ENCODE measurements around the gene BCL2L12. TPM values are rescaled to one million over a fixed set of nuclear protein-coding genes. Genes with fewer than 3 reads are reported as not detected.
"Not testable (repeated sequence)": the region's sequence is repeated elsewhere in the genome, so short reads cannot be mapped to it uniquely, and the experiment has no call there.

BCL2L12 gene
- total RNA-seq, 1 experiment from 2014 or later: 145 TPM

GRCh38 chr19:49632576-49632975 lies 33.2 kb upstream of the BCL2L12 start:
- Histone ChIP-seq H3K79me2 (ENCODE audit: insufficient read depth, low read length) (no peaks in the 10 kb centered on the region), H4K20me1 (ENCODE audit: control insufficient read depth, insufficient read depth, insufficient read length) (peaks cover 2% of the 10 kb centered on the region), H2AK5ac (ENCODE audit: insufficient read length, low read length) (no peak overlapping the region), H3K9ac (ENCODE audit: extremely low read depth, insufficient read length, low read length) (no peak overlapping the region), H3T11ph (ENCODE audit: low read length) (no peak overlapping the region), H3K23ac (ENCODE audit: insufficient read length, low read depth, low read length) (no peak overlapping the region), H3K56ac (ENCODE audit: insufficient read length, low read depth, low read length) (no peak overlapping the region), H3K4ac (ENCODE audit: low read depth, low read length) (no peak overlapping the region), H4K91ac (ENCODE audit: insufficient read length, low read depth, low read length) (no peak overlapping the region), H2BK20ac (ENCODE audit: low read depth, low read length, poor library complexity, severe bottlenecking) (no peak overlapping the region), H3K14ac (ENCODE audit: insufficient read depth, low read length) (no peak overlapping the region), H2AFZ (ENCODE audit: low read length) (no peak overlapping the region), H3K27me3 (ENCODE audit: insufficient read depth, low read length) (no peaks in the 10 kb centered on the region), H2BK120ac (ENCODE audit: low read depth, low read length, poor library complexity, severe bottlenecking) (no peak overlapping the region), H4K5ac (ENCODE audit: insufficient read length, low read depth, low read length) (no peak overlapping the region), H3K23me2 (ENCODE audit: insufficient read length, low read depth, low read length, poor library complexity, severe bottlenecking) (no peaks in the 10 kb centered on the region), H2BK5ac (ENCODE audit: insufficient read length, low read length) (no peak overlapping the region), H4K8ac (replicated peaks; ENCODE audit: insufficient read length, low read depth, low read length) (no peak overlapping the region), H3K18ac (ENCODE audit: insufficient read length, low read depth, low read length) (no peak overlapping the region), H3K79me1 (ENCODE audit: insufficient read depth, low read depth, low read length, poor library complexity, severe bottlenecking) (no peaks in the 10 kb centered on the region), H3K4me2 (ENCODE audit: insufficient read depth, insufficient read length, low read length) (no peak overlapping the region), H3K27ac (ENCODE audit: insufficient read length, low read depth, low read length) (no peak overlapping the region), H3K4me1 (ENCODE audit: insufficient read depth, low read length) (no peaks in the 10 kb centered on the region), H3K9me3 (ENCODE audit: control insufficient read depth, low read depth, low read length) (no peaks in the 10 kb centered on the region), H2BK12ac (ENCODE audit: insufficient read length, low read depth, low read length) (no peak overlapping the region), H2BK15ac (ENCODE audit: low read depth, low read length) (no peak overlapping the region)
- H3K27me3 Mint-ChIP-seq (ENCODE audit: low read depth): peaks cover 12% of the 10 kb centered on the region
- H3K4me3 Mint-ChIP-seq: no peak overlapping the region
- DNase-seq: no peak
- H3K36me3 Mint-ChIP-seq (ENCODE audit: insufficient read depth in 1 of 3, low read depth in 3 of 3): peaks cover 5 to 16% (median 9%) of the 10 kb centered on the region in 3 experiments; a peak in 6 of 7 replicates
- WGBS (ENCODE audit: extremely low coverage, insufficient read length, low lambda C conversion rate): no CpG with 5 or more reads among the region's 5 CpGs
- no peaks in the 10 kb centered on the region for H3K9me3 Mint-ChIP-seq
- no peak overlapping the region for H3K27ac Mint-ChIP-seq
- H3K4me1 Mint-ChIP-seq: peaks cover 22 to 29% of the 10 kb centered on the region in 2 experiments
- TF ChIP-seq, protein P1, sequence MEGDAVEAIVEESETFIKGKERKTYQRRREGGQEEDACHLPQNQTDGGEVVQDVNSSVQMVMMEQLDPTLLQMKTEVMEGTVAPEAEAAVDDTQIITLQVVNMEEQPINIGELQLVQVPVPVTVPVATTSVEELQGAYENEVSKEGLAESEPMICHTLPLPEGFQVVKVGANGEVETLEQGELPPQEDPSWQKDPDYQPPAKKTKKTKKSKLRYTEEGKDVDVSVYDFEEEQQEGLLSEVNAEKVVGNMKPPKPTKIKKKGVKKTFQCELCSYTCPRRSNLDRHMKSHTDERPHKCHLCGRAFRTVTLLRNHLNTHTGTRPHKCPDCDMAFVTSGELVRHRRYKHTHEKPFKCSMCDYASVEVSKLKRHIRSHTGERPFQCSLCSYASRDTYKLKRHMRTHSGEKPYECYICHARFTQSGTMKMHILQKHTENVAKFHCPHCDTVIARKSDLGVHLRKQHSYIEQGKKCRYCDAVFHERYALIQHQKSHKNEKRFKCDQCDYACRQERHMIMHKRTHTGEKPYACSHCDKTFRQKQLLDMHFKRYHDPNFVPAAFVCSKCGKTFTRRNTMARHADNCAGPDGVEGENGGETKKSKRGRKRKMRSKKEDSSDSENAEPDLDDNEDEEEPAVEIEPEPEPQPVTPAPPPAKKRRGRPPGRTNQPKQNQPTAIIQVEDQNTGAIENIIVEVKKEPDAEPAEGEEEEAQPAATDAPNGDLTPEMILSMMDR (conservative IDR thresholded peaks at IDR 0.05): no peak

DNA sequence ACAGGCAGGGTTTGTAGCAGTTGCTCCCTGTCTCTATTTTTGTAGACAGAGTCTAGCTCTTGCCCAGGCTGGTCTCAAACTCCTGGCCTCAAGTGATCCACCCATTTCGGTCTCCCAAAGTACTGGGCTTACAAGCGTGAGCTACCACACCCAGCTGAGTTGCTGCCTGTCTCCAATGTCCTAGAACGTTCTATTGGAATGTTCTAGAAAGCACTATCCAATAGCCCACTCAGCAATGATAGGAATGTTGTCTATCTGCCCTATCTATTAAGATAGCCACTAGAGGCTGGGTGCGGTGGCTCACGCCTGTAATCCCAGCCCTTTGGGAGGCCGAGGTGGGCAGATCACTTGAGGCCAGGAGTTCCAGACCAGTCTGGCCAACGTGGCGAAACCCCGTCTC lies 32.5 kb upstream of the BCL2L12 start:
- WGBS (ENCODE audit: extremely low coverage, insufficient read length, low lambda C conversion rate): no CpG with 5 or more reads among the region's 9 CpGs
- not testable (repeated sequence) for H2AK5ac ChIP-seq (ENCODE audit: insufficient read length, low read length); H3K4me3 Mint-ChIP-seq; H2BK12ac ChIP-seq (ENCODE audit: insufficient read length, low read depth, low read length); H3K79me2 ChIP-seq (ENCODE audit: insufficient read depth, low read length); H3K27me3 ChIP-seq (ENCODE audit: insufficient read depth, low read length); H3K9ac ChIP-seq (ENCODE audit: extremely low read depth, insufficient read length, low read length); H4K91ac ChIP-seq (ENCODE audit: insufficient read length, low read depth, low read length); H3T11ph ChIP-seq (ENCODE audit: low read length); H2BK20ac ChIP-seq (ENCODE audit: low read depth, low read length, poor library complexity, severe bottlenecking); H3K4me1 ChIP-seq (ENCODE audit: insufficient read depth, low read length); H4K20me1 ChIP-seq (ENCODE audit: control insufficient read depth, insufficient read depth, insufficient read length); H2BK15ac ChIP-seq (ENCODE audit: low read depth, low read length); H3K4me2 ChIP-seq (ENCODE audit: insufficient read depth, insufficient read length, low read length); H2BK5ac ChIP-seq (ENCODE audit: insufficient read length, low read length); H3K79me1 ChIP-seq (ENCODE audit: insufficient read depth, low read depth, low read length, poor library complexity, severe bottlenecking); H3K14ac ChIP-seq (ENCODE audit: insufficient read depth, low read length); H3K23me2 ChIP-seq (ENCODE audit: insufficient read length, low read depth, low read length, poor library complexity, severe bottlenecking); H4K5ac ChIP-seq (ENCODE audit: insufficient read length, low read depth, low read length); H2AFZ ChIP-seq (ENCODE audit: low read length); H2BK120ac ChIP-seq (ENCODE audit: low read depth, low read length, poor library complexity, severe bottlenecking); H3K23ac ChIP-seq (ENCODE audit: insufficient read length, low read depth, low read length); H3K56ac ChIP-seq (ENCODE audit: insufficient read length, low read depth, low read length); H3K18ac ChIP-seq (ENCODE audit: insufficient read length, low read depth, low read length); H3K27ac ChIP-seq (ENCODE audit: insufficient read length, low read depth, low read length); H3K4ac ChIP-seq (ENCODE audit: low read depth, low read length); H3K9me3 ChIP-seq (ENCODE audit: control insufficient read depth, low read depth, low read length); DNase-seq; H4K8ac ChIP-seq (replicated peaks; ENCODE audit: insufficient read length, low read depth, low read length); H3K9me3 Mint-ChIP-seq
- H3K36me3 Mint-ChIP-seq (ENCODE audit: insufficient read depth in 1 of 3, low read depth in 3 of 3): peaks cover 3 to 11% (median 4%) of the 10 kb centered on the region in 3 experiments; a peak in 4 of 7 replicates
- peaks cover 12% of the 10 kb centered on the region for H3K27me3 Mint-ChIP-seq (ENCODE audit: low read depth)
- peaks cover 27 to 36% of the 10 kb centered on the region in 2 experiments for H3K4me1 Mint-ChIP-seq
- peak overlapping the region in 2 of 3 experiments; percentile 44 to 72; a peak in 1 of 7 replicates for H3K27ac Mint-ChIP-seq
